Astrocyte (in vitro differentiated cells and primary cell): ENCODE measurements around the gene ERCC6L2.

Source experiments
- CTCF ChIP-seq: IDR thresholded peaks from 2 replicates; pipeline ENCODE4 v1.5.1; 2011; ENCODE audit warnings: low read depth, mild to moderate bottlenecking, inconsistent platforms, low read length, moderate library complexity; ENCODE audit not compliant: insufficient read depth
- EZH2 ChIP-seq: IDR thresholded peaks from 2 replicates; pipeline ENCODE4 v1.6.1; 2012; ENCODE audit warnings: mild to moderate bottlenecking, low read length, inconsistent platforms; ENCODE audit not compliant: insufficient read depth

GRCh38 chr9:95903398-95903797, 27.9 kb downstream of the ERCC6L2 start:
- TF ChIP-seq EZH2 (no peak), CTCF (no peak)
